ENCODE data around the gene HLX.

The HLX gene

DNA sequence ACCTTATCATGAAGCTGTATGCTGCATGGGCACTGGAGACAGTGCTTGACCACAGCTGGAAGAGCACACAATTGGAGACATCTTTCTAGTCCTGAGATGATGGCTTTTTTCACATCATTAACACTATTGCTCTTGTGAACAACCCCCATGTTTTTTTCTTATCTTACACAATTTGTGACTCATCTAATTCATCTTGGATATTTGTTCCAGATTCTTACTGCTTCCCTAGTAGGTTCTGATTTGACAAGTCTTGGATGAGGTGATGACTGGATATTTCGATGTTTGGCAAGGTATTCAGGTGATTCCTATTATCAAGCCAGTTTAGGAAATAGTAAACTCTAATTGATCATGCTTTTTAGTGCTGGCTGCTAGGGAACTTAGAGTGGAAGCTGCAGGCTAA, 23.7 kb downstream of the HLX start:
- Histone ChIP-seq H3K9me3 (replicated peaks; ENCODE audit: insufficient read depth, low read length) (no peaks in the 10 kb centered on the region), H3K9ac (ENCODE audit: low read length) (no peak overlapping the region), H3K9me2 (replicated peaks; ENCODE audit: insufficient read depth, low read length) (no peaks in the 10 kb centered on the region), H3K36me3 (replicated peaks; ENCODE audit: insufficient read depth, low read length) (no peaks in the 10 kb centered on the region), H3K27ac (ENCODE audit: low read length) (no peak overlapping the region), H3K4me2 (ENCODE audit: low read depth, low read length) (no peak overlapping the region), H2AFZ (ENCODE audit: low read length) (no peak overlapping the region), H3K4me1 (ENCODE audit: low read length) (no peaks in the 10 kb centered on the region), H4K20me1 (ENCODE audit: insufficient read depth, low read length) (no peaks in the 10 kb centered on the region), H3K27me3 (replicated peaks; ENCODE audit: insufficient read depth, low read length) (no peaks in the 10 kb centered on the region), H3K79me2 (ENCODE audit: low read length) (no peaks in the 10 kb centered on the region), H3F3A (ENCODE audit: insufficient read depth, low read length) (no peaks in the 10 kb centered on the region), H3K4me3 (ENCODE audit: low read length) (no peak overlapping the region)
- no peak for TF ChIP-seq EZH2 (optimal IDR thresholded peaks at IDR 0.05; ENCODE audit: low read depth, low read length)
- TF ChIP-seq EZH2phosphoT487 (IDR thresholded peaks at IDR 0.05; ENCODE audit: low read length) = no peak
- TF ChIP-seq, protein P1, sequence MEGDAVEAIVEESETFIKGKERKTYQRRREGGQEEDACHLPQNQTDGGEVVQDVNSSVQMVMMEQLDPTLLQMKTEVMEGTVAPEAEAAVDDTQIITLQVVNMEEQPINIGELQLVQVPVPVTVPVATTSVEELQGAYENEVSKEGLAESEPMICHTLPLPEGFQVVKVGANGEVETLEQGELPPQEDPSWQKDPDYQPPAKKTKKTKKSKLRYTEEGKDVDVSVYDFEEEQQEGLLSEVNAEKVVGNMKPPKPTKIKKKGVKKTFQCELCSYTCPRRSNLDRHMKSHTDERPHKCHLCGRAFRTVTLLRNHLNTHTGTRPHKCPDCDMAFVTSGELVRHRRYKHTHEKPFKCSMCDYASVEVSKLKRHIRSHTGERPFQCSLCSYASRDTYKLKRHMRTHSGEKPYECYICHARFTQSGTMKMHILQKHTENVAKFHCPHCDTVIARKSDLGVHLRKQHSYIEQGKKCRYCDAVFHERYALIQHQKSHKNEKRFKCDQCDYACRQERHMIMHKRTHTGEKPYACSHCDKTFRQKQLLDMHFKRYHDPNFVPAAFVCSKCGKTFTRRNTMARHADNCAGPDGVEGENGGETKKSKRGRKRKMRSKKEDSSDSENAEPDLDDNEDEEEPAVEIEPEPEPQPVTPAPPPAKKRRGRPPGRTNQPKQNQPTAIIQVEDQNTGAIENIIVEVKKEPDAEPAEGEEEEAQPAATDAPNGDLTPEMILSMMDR (IDR thresholded peaks at IDR 0.05; ENCODE audit: low read length) = no peak
- no peak for DNase-seq

DNA sequence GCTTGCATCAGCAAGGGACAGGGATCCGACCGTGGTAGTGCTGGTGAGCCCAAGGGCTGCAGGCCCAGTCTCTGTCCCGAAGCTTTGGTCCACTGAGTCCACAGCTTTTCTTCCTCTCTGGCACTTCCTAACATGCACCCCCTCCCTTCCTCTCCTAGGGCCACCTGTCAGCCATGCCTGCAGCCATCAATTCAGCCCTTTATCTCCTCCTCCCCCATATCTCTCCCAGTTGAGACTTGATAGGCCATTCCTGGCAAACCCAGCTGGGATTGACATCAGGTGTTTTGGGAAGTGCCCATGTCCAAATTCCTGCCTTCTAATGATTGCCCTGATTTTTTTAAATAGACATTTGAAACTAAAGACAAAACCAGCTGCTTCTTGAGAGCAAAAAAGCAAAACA, 25.6 kb downstream of the HLX start:
- no peak overlapping the region for H3K9ac ChIP-seq (ENCODE audit: low read length)
- TF ChIP-seq EZH2 (optimal IDR thresholded peaks at IDR 0.05; ENCODE audit: low read depth, low read length) = no peak
- TF ChIP-seq, protein P1 (IDR thresholded peaks at IDR 0.05; ENCODE audit: low read length) = no peak
- TF ChIP-seq EZH2phosphoT487 (IDR thresholded peaks at IDR 0.05; ENCODE audit: low read length) = no peak
- no peaks in the 10 kb centered on the region for H4K20me1 ChIP-seq (ENCODE audit: insufficient read depth, low read length)
- H3K27ac ChIP-seq (ENCODE audit: low read length) = no peak overlapping the region
- H3F3A ChIP-seq (ENCODE audit: insufficient read depth, low read length) = no peaks in the 10 kb centered on the region
- H3K4me2 ChIP-seq (ENCODE audit: low read depth, low read length) = no peak overlapping the region
- no peaks in the 10 kb centered on the region for H3K27me3 ChIP-seq (replicated peaks; ENCODE audit: insufficient read depth, low read length)
- no peaks in the 10 kb centered on the region for H3K4me1 ChIP-seq (ENCODE audit: low read length)
- no peaks in the 10 kb centered on the region for H3K79me2 ChIP-seq (ENCODE audit: low read length)
- no peaks in the 10 kb centered on the region for H3K36me3 ChIP-seq (replicated peaks; ENCODE audit: insufficient read depth, low read length)
- DNase-seq = no peak
- no peaks in the 10 kb centered on the region for H3K9me2 ChIP-seq (replicated peaks; ENCODE audit: insufficient read depth, low read length)
- H3K4me3 ChIP-seq (ENCODE audit: low read length) = no peak overlapping the region
- no peaks in the 10 kb centered on the region for H3K9me3 ChIP-seq (replicated peaks; ENCODE audit: insufficient read depth, low read length)
- no peak overlapping the region for H2AFZ ChIP-seq (ENCODE audit: low read length)

- no peak for DNase-seq
- TF ChIP-seq EZH2phosphoT487 (IDR thresholded peaks at IDR 0.05; ENCODE audit: low read length) = no peak
- no peak for TF ChIP-seq EZH2 (optimal IDR thresholded peaks at IDR 0.05; ENCODE audit: low read depth, low read length)
- Histone ChIP-seq H3K4me1 (ENCODE audit: low read length) (no peaks in the 10 kb centered on the region), H3K4me3 (ENCODE audit: low read length) (no peak overlapping the region), H3K9me3 (replicated peaks; ENCODE audit: insufficient read depth, low read length) (no peaks in the 10 kb centered on the region), H3K9ac (ENCODE audit: low read length) (no peak overlapping the region), H3K36me3 (replicated peaks; ENCODE audit: insufficient read depth, low read length) (no peaks in the 10 kb centered on the region), H3K4me2 (ENCODE audit: low read depth, low read length) (no peak overlapping the region), H3F3A (ENCODE audit: insufficient read depth, low read length) (no peaks in the 10 kb centered on the region), H3K27ac (ENCODE audit: low read length) (no peak overlapping the region), H3K9me2 (replicated peaks; ENCODE audit: insufficient read depth, low read length) (no peaks in the 10 kb centered on the region), H4K20me1 (ENCODE audit: insufficient read depth, low read length) (no peaks in the 10 kb centered on the region), H3K27me3 (replicated peaks; ENCODE audit: insufficient read depth, low read length) (no peaks in the 10 kb centered on the region), H2AFZ (ENCODE audit: low read length) (no peak overlapping the region), H3K79me2 (ENCODE audit: low read length) (no peaks in the 10 kb centered on the region)
Measured at GRCh38 chr1:220905650-220906560, 26.7 kb downstream of the HLX start.

Measured in MM.1S (cell line).